GM23338 (cell line): ENCODE measurements around the gene PLA2G5. TPM values are rescaled to one million over a fixed set of nuclear protein-coding genes. Genes with fewer than 3 reads are reported as not detected.

Experiments
- ATAC-seq: fragments of 200-7000 bp; cut with Tn5 transposase; 3 replicates; pipeline ENCODE4 v1.9.1; 2020
- DNase-seq: peaks from one replicate; pipeline ENCODE4 v3.0.0-alpha.2; 2015; ENCODE audit warnings: low spot score
- H2AFZ ChIP-seq: fragments of 200-600 bp; sonication (generic); 2 replicates; pipeline ENCODE4 v1.8.0; 2016; ENCODE audit warnings: antibody characterized with exemption, mild to moderate bottlenecking, moderate library complexity
- H3F3A ChIP-seq: fragments of 200-600 bp; sonication (generic); replicated peaks from 2 replicates; pipeline ENCODE4 v1.8.0; 2017; ENCODE audit warnings: antibody characterized with exemption, mixed run types, low read depth
- H3K27ac ChIP-seq: fragments of 200-600 bp; sonication (generic); 2 replicates; pipeline ENCODE4 v1.6.1; 2016; ENCODE audit warnings: low read depth
- H3K27me3 ChIP-seq: fragments of 200-600 bp; sonication (generic); 2 replicates; pipeline ENCODE4 v1.8.0; 2016; ENCODE audit warnings: mild to moderate bottlenecking, mixed run types, moderate library complexity; ENCODE audit not compliant: insufficient read depth
- H3K36me3 ChIP-seq: fragments of 200-600 bp; sonication (generic); 2 replicates; pipeline ENCODE4 v1.8.0; 2016; ENCODE audit warnings: mild to moderate bottlenecking; ENCODE audit not compliant: insufficient read depth
- H3K4me1 ChIP-seq: fragments of 200-600 bp; sonication (generic); 2 replicates; pipeline ENCODE4 v1.8.0; 2016; ENCODE audit warnings: mild to moderate bottlenecking, moderate library complexity; ENCODE audit not compliant: insufficient read depth
- H3K4me2 ChIP-seq: fragments of 200-600 bp; sonication (generic); 2 replicates; pipeline ENCODE4 v1.7.1; 2017; ENCODE audit warnings: mixed run types
- H3K4me3 ChIP-seq: fragments of 200-600 bp; sonication (generic); 2 replicates; pipeline ENCODE4 v1.6.1; 2016; ENCODE audit warnings: mixed run types
- H3K79me2 ChIP-seq: fragments of 200-600 bp; sonication (generic); replicated peaks from 2 replicates; pipeline ENCODE4 v1.8.0; 2017; ENCODE audit warnings: mild to moderate bottlenecking; ENCODE audit not compliant: insufficient read depth
- H3K9me2 ChIP-seq: fragments of 200-600 bp; sonication (generic); 2 replicates; pipeline ENCODE4 v1.8.0; 2017; ENCODE audit not compliant: insufficient read depth
- H4K20me1 ChIP-seq: fragments of 200-600 bp; sonication (generic); replicated peaks from 2 replicates; pipeline ENCODE4 v1.8.0; 2017; ENCODE audit warnings: mild to moderate bottlenecking; ENCODE audit not compliant: insufficient read depth
- H3K27ac Mint-ChIP-seq: 2 replicates; pipeline ENCODE4 v1.8.0; 2020; ENCODE audit warnings: inconsistent platforms, mild to moderate bottlenecking, moderate library complexity, mixed read lengths
- H3K27me3 Mint-ChIP-seq: 3 replicates; pipeline ENCODE4 v1.8.0; 2022; ENCODE audit warnings: low read depth, mild to moderate bottlenecking, moderate library complexity, mixed read lengths, inconsistent platforms; ENCODE audit not compliant: insufficient read depth, poor library complexity
- H3K36me3 Mint-ChIP-seq: 3 replicates; pipeline ENCODE4 v1.8.0; 2021; ENCODE audit warnings: low read depth, mild to moderate bottlenecking, inconsistent platforms, moderate library complexity, mixed read lengths
- H3K4me1 Mint-ChIP-seq: 3 replicates; pipeline ENCODE4 v1.8.0; 2020; ENCODE audit warnings: mild to moderate bottlenecking, inconsistent platforms, mixed read lengths
- H3K4me3 Mint-ChIP-seq: 3 replicates; pipeline ENCODE4 v1.8.0; 2021; ENCODE audit warnings: moderate library complexity, mild to moderate bottlenecking, inconsistent platforms, mixed read lengths
- H3K9me3 Mint-ChIP-seq: 3 replicates; pipeline ENCODE4 v1.8.0; 2020; ENCODE audit warnings: moderate library complexity, mild to moderate bottlenecking, inconsistent platforms, mixed read lengths
- CREB1 ChIP-seq: fragments of 250-450 bp; sonication (Bioruptor Pico); IDR thresholded peaks from 2 replicates; pipeline ENCODE4 v1.5.0; 2020; ENCODE audit warnings: low read depth, mild to moderate bottlenecking, moderate library complexity
- EZH2 ChIP-seq: fragments of 200-600 bp; sonication (generic); IDR thresholded peaks from one replicate; pipeline ENCODE4 v1.8.0; 2017; ENCODE audit warnings: antibody characterized with exemption, mild to moderate bottlenecking, low read depth; ENCODE audit not compliant: unreplicated experiment
- EZH2phosphoT487 ChIP-seq: fragments of 200-600 bp; sonication (generic); IDR thresholded peaks from one replicate; pipeline ENCODE4 v1.8.1; 2018; ENCODE audit warnings: antibody characterized with exemption; ENCODE audit not compliant: unreplicated experiment
- JUNB ChIP-seq: IDR thresholded peaks from one replicate; pipeline ENCODE4 v1.6.1; 2016; ENCODE audit warnings: antibody characterized with exemption; ENCODE audit not compliant: unreplicated experiment
- NANOG ChIP-seq: IDR thresholded peaks from 2 replicates; pipeline ENCODE4 v1.6.1; 2016; ENCODE audit warnings: antibody characterized with exemption, borderline replicate concordance
- POLR2AphosphoS5 ChIP-seq: IDR thresholded peaks from 2 replicates; pipeline ENCODE4 v1.6.1; 2016; ENCODE audit warnings: antibody characterized with exemption, low read depth
- ZNF331 ChIP-seq: fragments of 250-450 bp; sonication (Bioruptor Pico); IDR thresholded peaks from 2 replicates; pipeline ENCODE4 v1.5.0; 2020; ENCODE audit warnings: low read depth, mild to moderate bottlenecking, moderate library complexity
- polyA plus RNA-seq: library from polyadenylated mRNA; unstranded; fragments of >200 nt; fragmentation: Nextera tagmentation; extraction: Ambion mirVana; gene quantifications from 2 replicates; pipeline ENCODE4 v1.2.1, GENCODE V29; 2016
- total RNA-seq: library from RNA; depleted of rRNA; stranded (reverse); fragments of >200 nt; shearing (Covaris generic); gene quantifications from 2 replicates; pipeline ENCODE4 v1.2.3, GENCODE V29; 2014
- TF ChIP-seq, protein P1 (sequence below): IDR thresholded peaks from 2 replicates; pipeline ENCODE4 v1.6.1; 2016; ENCODE audit warnings: antibody characterized with exemption
- TF ChIP-seq, protein P2 (sequence below), 2 experiments: fragments of 200-600 bp in 1 of 2; sonication (generic) in 1 of 2; conservative IDR thresholded peaks; 2 replicates each; pipeline versions ENCODE4 v1.5.1 to v1.6.1; 2016 to 2017; ENCODE audit warnings: antibody characterized with exemption in 2 of 2, low read depth in 2 of 2, mild to moderate bottlenecking in 2 of 2, moderate library complexity in 1 of 2

The PLA2G5 gene
- total and polyA plus RNA-seq, 2 experiments from 2014 or later, result not detected

DNA sequence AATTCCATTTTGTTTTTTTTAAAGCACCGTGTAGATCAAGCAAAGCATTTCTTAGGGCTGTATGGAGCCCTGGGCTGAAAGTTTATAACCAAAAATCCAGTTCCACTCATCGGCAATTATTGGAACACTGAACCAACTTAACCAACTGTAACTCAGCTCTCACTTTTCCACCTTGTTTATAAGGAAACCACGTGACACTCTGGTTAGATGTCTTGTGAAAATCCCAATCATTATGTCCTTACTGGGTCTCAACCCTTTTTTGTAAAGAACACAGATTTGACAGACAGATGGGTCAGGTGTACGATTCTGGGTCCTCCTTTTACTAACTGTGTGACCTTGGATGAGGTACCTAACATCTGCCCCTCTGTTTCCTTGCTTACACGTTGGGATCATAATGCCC, 6.2 kb downstream of the PLA2G5 start:
- Histone ChIP-seq H3K27me3 (no peaks in the 10 kb centered on the region), H3K9me2 (no peaks in the 10 kb centered on the region), H3K36me3 (no peaks in the 10 kb centered on the region; the same call in 1 of the 2 replicates), H3K79me2 (no peaks in the 10 kb centered on the region), H3K4me3 (no peak overlapping the region), H2AFZ (no peak overlapping the region), H4K20me1 (no peaks in the 10 kb centered on the region), H3K4me1 (no peaks in the 10 kb centered on the region), H3F3A (no peaks in the 10 kb centered on the region), H3K4me2 (no peak overlapping the region), H3K27ac (no peak overlapping the region)
- no peak for DNase-seq
- TF ChIP-seq POLR2AphosphoS5 (no peak), JUNB (no peak), NANOG (no peak), EZH2phosphoT487 (no peak), CREB1 (no peak), ZNF331 (no peak), EZH2 (no peak)
- TF ChIP-seq, protein P1, sequence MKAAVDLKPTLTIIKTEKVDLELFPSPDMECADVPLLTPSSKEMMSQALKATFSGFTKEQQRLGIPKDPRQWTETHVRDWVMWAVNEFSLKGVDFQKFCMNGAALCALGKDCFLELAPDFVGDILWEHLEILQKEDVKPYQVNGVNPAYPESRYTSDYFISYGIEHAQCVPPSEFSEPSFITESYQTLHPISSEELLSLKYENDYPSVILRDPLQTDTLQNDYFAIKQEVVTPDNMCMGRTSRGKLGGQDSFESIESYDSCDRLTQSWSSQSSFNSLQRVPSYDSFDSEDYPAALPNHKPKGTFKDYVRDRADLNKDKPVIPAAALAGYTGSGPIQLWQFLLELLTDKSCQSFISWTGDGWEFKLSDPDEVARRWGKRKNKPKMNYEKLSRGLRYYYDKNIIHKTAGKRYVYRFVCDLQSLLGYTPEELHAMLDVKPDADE, result no peak
- TF ChIP-seq, protein P2, sequence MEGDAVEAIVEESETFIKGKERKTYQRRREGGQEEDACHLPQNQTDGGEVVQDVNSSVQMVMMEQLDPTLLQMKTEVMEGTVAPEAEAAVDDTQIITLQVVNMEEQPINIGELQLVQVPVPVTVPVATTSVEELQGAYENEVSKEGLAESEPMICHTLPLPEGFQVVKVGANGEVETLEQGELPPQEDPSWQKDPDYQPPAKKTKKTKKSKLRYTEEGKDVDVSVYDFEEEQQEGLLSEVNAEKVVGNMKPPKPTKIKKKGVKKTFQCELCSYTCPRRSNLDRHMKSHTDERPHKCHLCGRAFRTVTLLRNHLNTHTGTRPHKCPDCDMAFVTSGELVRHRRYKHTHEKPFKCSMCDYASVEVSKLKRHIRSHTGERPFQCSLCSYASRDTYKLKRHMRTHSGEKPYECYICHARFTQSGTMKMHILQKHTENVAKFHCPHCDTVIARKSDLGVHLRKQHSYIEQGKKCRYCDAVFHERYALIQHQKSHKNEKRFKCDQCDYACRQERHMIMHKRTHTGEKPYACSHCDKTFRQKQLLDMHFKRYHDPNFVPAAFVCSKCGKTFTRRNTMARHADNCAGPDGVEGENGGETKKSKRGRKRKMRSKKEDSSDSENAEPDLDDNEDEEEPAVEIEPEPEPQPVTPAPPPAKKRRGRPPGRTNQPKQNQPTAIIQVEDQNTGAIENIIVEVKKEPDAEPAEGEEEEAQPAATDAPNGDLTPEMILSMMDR (conservative IDR thresholded peaks at IDR 0.05; ENCODE audit: low read depth in 2 of 2), result no peak
- H3K36me3 Mint-ChIP-seq, result no peaks in the 10 kb centered on the region; the same call in 2 of the 3 replicates
- no peak for ATAC-seq
- H3K4me3 Mint-ChIP-seq, result no peak overlapping the region
- no peaks in the 10 kb centered on the region; the same call in 2 of the 3 replicates for H3K9me3 Mint-ChIP-seq
- peaks cover 4% of the 10 kb centered on the region for H3K27me3 Mint-ChIP-seq
- H3K4me1 Mint-ChIP-seq, result peaks cover 8% of the 10 kb centered on the region; the same call in 2 of the 3 replicates
- H3K27ac Mint-ChIP-seq, result no peak overlapping the region

GRCh38 chr1:20076710-20077461, 6.9 kb downstream of the PLA2G5 start:
- Mint-ChIP-seq H3K36me3 (no peaks in the 10 kb centered on the region; the same call in 2 of the 3 replicates), H3K9me3 (no peaks in the 10 kb centered on the region; the same call in 2 of the 3 replicates), H3K27me3 (peaks cover 2% of the 10 kb centered on the region), H3K27ac (no peak overlapping the region), H3K4me1 (peaks cover 8% of the 10 kb centered on the region; the same call in 2 of the 3 replicates), H3K4me3 (no peak overlapping the region)
- no peak overlapping the region for H3K4me3 ChIP-seq
- no peak overlapping the region for H3K4me2 ChIP-seq
- ATAC-seq (no peak), DNase-seq (no peak)
- no peaks in the 10 kb centered on the region for H3F3A ChIP-seq
- no peak overlapping the region for H3K27ac ChIP-seq
- no peaks in the 10 kb centered on the region for H3K9me2 ChIP-seq
- no peaks in the 10 kb centered on the region for H3K27me3 ChIP-seq
- no peaks in the 10 kb centered on the region for H4K20me1 ChIP-seq
- no peaks in the 10 kb centered on the region for H3K79me2 ChIP-seq
- TF ChIP-seq, protein P2 (conservative IDR thresholded peaks at IDR 0.05; ENCODE audit: low read depth in 2 of 2), result no peak
- H3K4me1 ChIP-seq, result no peaks in the 10 kb centered on the region
- H2AFZ ChIP-seq, result no peak overlapping the region
- H3K36me3 ChIP-seq, result no peaks in the 10 kb centered on the region; the same call in 1 of the 2 replicates
